ENCODE results near the gene BOLL.

BOLL gene

DNA sequence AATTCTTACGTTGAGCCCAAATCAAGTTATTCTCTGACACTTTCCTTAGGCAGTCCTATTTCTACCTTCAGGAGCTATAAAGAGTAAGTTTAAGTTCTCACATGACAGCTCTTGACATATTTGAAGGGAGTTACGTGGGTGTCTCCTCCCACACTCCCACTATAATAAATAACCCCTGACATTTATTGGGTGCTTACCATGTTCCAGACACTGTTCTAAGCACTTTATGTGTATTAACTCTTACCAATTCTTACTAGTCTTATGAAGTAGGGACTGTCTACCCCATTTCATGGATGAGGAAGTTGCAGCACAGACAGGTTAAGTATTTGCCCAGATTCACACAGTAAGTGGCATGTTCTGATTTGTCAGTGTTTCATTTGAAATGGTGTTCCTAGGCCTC lies 37.2 kb upstream of the BOLL start (continued):
- TF ChIP-seq PATZ1 (CRISPR knock-in tag; IDR thresholded peaks at IDR 0.05; ENCODE audit: borderline replicate concordance), result no peak
- TF ChIP-seq CSRNP3 (CRISPR knock-in tag; IDR thresholded peaks at IDR 0.05), result no peak
- no peak for TF ChIP-seq BACH2 (CRISPR knock-in tag; IDR thresholded peaks at IDR 0.05; ENCODE audit: borderline replicate concordance)

DNA sequence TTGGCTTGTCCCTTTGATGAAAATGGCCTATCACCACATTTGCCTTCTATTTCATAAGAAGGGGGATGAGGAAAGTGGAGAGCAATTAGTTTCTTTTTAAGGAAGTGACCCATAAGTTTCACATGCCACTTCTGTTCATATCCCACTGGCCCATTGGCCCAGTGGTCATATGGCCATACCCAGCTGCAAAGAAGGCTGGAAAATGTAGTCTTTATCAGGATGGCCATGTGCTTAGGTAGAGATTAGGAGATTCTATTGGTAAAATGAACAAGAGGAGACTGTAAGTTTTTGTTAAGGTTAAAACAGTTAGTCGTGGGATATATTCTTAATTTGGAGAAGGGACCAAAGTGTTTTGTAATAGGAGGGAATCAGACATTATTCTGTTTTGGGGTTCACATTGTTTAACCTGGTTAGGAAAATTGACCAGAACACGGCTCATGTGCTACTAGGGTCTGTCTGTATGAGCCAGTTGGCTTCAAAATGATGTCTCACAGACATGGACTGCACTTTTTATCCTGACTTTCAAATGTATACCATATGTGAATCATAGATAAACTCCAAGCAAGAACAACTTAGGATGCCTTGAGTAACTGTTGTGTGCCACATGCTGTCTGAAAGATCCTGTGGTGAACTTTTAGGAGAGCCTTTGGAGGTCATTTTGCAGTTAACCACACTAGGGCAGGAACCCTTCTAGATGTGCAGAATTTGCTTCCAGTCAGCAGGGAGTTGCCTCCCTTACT lies 36.6 kb upstream of the BOLL start:
- ATAC-seq, result peak; percentile 43; the same call in 1 of the 3 replicates
- no peak for TF ChIP-seq SNAI2 (CRISPR knock-in tag; IDR thresholded peaks at IDR 0.05)
- TF ChIP-seq ZFP30 (CRISPR knock-in tag; IDR thresholded peaks at IDR 0.05), result no peak
- TF ChIP-seq, protein P1, sequence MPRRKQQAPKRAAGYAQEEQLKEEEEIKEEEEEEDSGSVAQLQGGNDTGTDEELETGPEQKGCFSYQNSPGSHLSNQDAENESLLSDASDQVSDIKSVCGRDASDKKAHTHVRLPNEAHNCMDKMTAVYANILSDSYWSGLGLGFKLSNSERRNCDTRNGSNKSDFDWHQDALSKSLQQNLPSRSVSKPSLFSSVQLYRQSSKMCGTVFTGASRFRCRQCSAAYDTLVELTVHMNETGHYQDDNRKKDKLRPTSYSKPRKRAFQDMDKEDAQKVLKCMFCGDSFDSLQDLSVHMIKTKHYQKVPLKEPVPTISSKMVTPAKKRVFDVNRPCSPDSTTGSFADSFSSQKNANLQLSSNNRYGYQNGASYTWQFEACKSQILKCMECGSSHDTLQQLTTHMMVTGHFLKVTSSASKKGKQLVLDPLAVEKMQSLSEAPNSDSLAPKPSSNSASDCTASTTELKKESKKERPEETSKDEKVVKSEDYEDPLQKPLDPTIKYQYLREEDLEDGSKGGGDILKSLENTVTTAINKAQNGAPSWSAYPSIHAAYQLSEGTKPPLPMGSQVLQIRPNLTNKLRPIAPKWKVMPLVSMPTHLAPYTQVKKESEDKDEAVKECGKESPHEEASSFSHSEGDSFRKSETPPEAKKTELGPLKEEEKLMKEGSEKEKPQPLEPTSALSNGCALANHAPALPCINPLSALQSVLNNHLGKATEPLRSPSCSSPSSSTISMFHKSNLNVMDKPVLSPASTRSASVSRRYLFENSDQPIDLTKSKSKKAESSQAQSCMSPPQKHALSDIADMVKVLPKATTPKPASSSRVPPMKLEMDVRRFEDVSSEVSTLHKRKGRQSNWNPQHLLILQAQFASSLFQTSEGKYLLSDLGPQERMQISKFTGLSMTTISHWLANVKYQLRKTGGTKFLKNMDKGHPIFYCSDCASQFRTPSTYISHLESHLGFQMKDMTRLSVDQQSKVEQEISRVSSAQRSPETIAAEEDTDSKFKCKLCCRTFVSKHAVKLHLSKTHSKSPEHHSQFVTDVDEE (CRISPR knock-in tag; IDR thresholded peaks at IDR 0.05), result no peak
- TF ChIP-seq ZNF70 (CRISPR knock-in tag; IDR thresholded peaks at IDR 0.05), result no peak
- TF ChIP-seq POU6F1 (CRISPR knock-in tag; IDR thresholded peaks at IDR 0.05; ENCODE audit: borderline replicate concordance, low read depth), result no peak
- no peak for TF ChIP-seq ARNTL (CRISPR knock-in tag; IDR thresholded peaks at IDR 0.05; ENCODE audit: borderline replicate concordance, low read depth)
- no peak for TF ChIP-seq RARB (CRISPR knock-in tag; IDR thresholded peaks at IDR 0.05)
- TF ChIP-seq ZC3H10 (CRISPR knock-in tag; IDR thresholded peaks at IDR 0.05), result no peak
- TF ChIP-seq ESRRG (CRISPR knock-in tag; IDR thresholded peaks at IDR 0.05), result no peak
- TF ChIP-seq TCF4 (CRISPR knock-in tag; IDR thresholded peaks at IDR 0.05; ENCODE audit: borderline replicate concordance), result no peak
- TF ChIP-seq GLIS3 (CRISPR knock-in tag; IDR thresholded peaks at IDR 0.05), result no peak
- TF ChIP-seq, protein P2, sequence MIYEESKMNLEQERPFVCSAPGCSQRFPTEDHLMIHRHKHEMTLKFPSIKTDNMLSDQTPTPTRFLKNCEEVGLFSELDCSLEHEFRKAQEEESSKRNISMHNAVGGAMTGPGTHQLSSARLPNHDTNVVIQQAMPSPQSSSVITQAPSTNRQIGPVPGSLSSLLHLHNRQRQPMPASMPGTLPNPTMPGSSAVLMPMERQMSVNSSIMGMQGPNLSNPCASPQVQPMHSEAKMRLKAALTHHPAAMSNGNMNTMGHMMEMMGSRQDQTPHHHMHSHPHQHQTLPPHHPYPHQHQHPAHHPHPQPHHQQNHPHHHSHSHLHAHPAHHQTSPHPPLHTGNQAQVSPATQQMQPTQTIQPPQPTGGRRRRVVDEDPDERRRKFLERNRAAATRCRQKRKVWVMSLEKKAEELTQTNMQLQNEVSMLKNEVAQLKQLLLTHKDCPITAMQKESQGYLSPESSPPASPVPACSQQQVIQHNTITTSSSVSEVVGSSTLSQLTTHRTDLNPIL (CRISPR knock-in tag; IDR thresholded peaks at IDR 0.05; ENCODE audit: low read depth), result no peak
- no peak for TF ChIP-seq PPARA (CRISPR knock-in tag; IDR thresholded peaks at IDR 0.05; ENCODE audit: borderline replicate concordance)

GRCh38 chr2:197814526-197814925 lies 29.4 kb upstream of the BOLL start:
- TF ChIP-seq, protein P2 (CRISPR knock-in tag; IDR thresholded peaks at IDR 0.05; ENCODE audit: low read depth), result no peak
- no peak for TF ChIP-seq BACH2 (CRISPR knock-in tag; IDR thresholded peaks at IDR 0.05; ENCODE audit: borderline replicate concordance)
- no peak for ATAC-seq

All from SK-N-SH treated with all-trans-retinoic acid at 6 μM for 48 hours (cell line).